Body of pancreas (tissue), 4 donors: ENCODE results near the gene GAK. TPM values are rescaled to one million over a fixed set of nuclear protein-coding genes. Genes with fewer than 3 reads are reported as not detected.

Experiments used
- ATAC-seq: fragments of 150-250 bp; one replicate; pipeline ENCODE4 v1.9.1; 2016
- DNase-seq, 4 donors: peaks; one replicate each; pipeline ENCODE4 v3.0.0-alpha.2; 2019
- H3K27ac ChIP-seq, 4 donors: fragments of 200-600 bp; sonication (generic); 1 replicate in 3 of 4; 2 replicates in 1 of 4; pipeline versions ENCODE4 v1.5.1 to v1.6.1; 2016 to 2019; ENCODE audit warnings: mild to moderate bottlenecking in 1 of 4, mixed read lengths in 1 of 4, moderate library complexity in 1 of 4
- H3K27me3 ChIP-seq, 2 donors: fragments of 200-600 bp; sonication (generic); one replicate each; pipeline ENCODE4 v1.6.0; 2016; ENCODE audit warnings: mild to moderate bottlenecking in 1 of 2
- H3K36me3 ChIP-seq, 2 donors: fragments of 200-600 bp; sonication (generic); replicated peaks in 1 of 2; 2 replicates each; pipeline ENCODE4 v1.5.1; 2016; ENCODE audit warnings: low read depth in 2 of 2; ENCODE audit not compliant: insufficient read depth in 1 of 2
- H3K4me1 ChIP-seq: fragments of 200-600 bp; sonication (generic); one replicate; pipeline ENCODE4 v1.6.0; 2016
- H3K4me3 ChIP-seq, 2 donors: fragments of 200-600 bp; sonication (generic); 1 replicate in 1 of 2; 2 replicates in 1 of 2; pipeline ENCODE4 v1.5.1; 2016 to 2019
- H3K9me3 ChIP-seq, 3 donors: fragments of 200-600 bp; sonication (generic); 1 replicate in 2 of 3; 2 replicates in 1 of 3; pipeline ENCODE4 v1.5.1; 2016
- CTCF ChIP-seq, 7 experiments: fragments of 450-650 bp in 4 of 7; fragments of 200-600 bp in 3 of 7; sonication (generic) in 3 of 7; IDR thresholded peaks; one replicate each; pipeline ENCODE4 v1.5.1; 2016 to 2019; ENCODE audit warnings: antibody characterized with exemption in 7 of 7
- POLR2A ChIP-seq, 3 donors: fragments of 450-650 bp; IDR thresholded peaks; one replicate each; pipeline ENCODE4 v1.6.1; 2016; ENCODE audit warnings: antibody characterized with exemption in 3 of 3, mild to moderate bottlenecking in 2 of 3
- WGBS, 2 donors: methylation state at CpG; one replicate each; pipeline ENCODE4 v1.1.5; 2017; 5-methylcytosine and 5-hydroxymethylcytosine counted together
- intact Hi-C: fragments of 100-400 bp; cut with DNase I; formaldehyde crosslinking; loops from one replicate; pipeline ENCODE4 v1.15.1; 2023
- total RNA-seq, 2 donors: library from RNA; depleted of rRNA; stranded (reverse); fragments of >200 nt; gene quantifications; one replicate each; pipeline ENCODE4 v1.1.0, GENCODE V29; 2016

Gene GAK
- total RNA-seq, 2 donors from 2014 or later, result 126 to 127 TPM

- TF ChIP-seq CTCF (IDR thresholded peaks at IDR 0.05) (no peak), POLR2A (IDR thresholded peaks at IDR 0.05) (no peak)
- H3K36me3 ChIP-seq, result no peaks in the 10 kb centered on the region
- no peak for ATAC-seq
- intact Hi-C loops, result no loop called here
- H3K27ac ChIP-seq, result no peak overlapping the region
- 90% methylated on average over 46 of the region's 48 CpGs; no CpG with 5 or more reads in 1 of the 2 donors for WGBS, 2 donors
- H3K4me3 ChIP-seq, result no peak overlapping the region
- peaks cover 15% of the 10 kb centered on the region for H3K4me1 ChIP-seq
- no peaks in the 10 kb centered on the region for H3K9me3 ChIP-seq
- no peak for DNase-seq
- H3K27me3 ChIP-seq, result no peaks in the 10 kb centered on the region
These were observed 34.4 kb upstream of the GAK start for GRCh38 chr4:966266-967112.

- intact Hi-C loops, result no loop called here
- Histone ChIP-seq H3K36me3 (no peaks in the 10 kb centered on the region), H3K27ac (no peak overlapping the region), H3K9me3 (no peaks in the 10 kb centered on the region), H3K4me1 (peaks cover 10% of the 10 kb centered on the region), H3K27me3 (no peaks in the 10 kb centered on the region), H3K4me3 (no peak overlapping the region)
- WGBS, 2 donors, result 90 to 100% methylated on average over 12 to 16 of the region's 21 CpGs
- DNase-seq (no peak), ATAC-seq (no peak)
- TF ChIP-seq POLR2A (IDR thresholded peaks at IDR 0.05), result no peak
- TF ChIP-seq CTCF (IDR thresholded peaks at IDR 0.05), result no peak
These were observed 33.6 kb upstream of the GAK start for GRCh38 chr4:965766-966134.

GRCh38 chr4:965048-965765 lies 33.1 kb upstream of the GAK start:
- H3K36me3 ChIP-seq, result no peaks in the 10 kb centered on the region
- intact Hi-C loops, result no loop called here
- H3K4me1 ChIP-seq, result peaks cover 10% of the 10 kb centered on the region
- TF ChIP-seq POLR2A (IDR thresholded peaks at IDR 0.05) (no peak), CTCF (IDR thresholded peaks at IDR 0.05) (no peak)
- no peak for DNase-seq
- no peak overlapping the region for H3K4me3 ChIP-seq
- H3K27me3 ChIP-seq, result no peaks in the 10 kb centered on the region
- H3K9me3 ChIP-seq, result no peaks in the 10 kb centered on the region
- no peak for ATAC-seq
- H3K27ac ChIP-seq, result no peak overlapping the region
- WGBS, 2 donors, result 95% methylated on average over 26 of the region's 26 CpGs; no CpG with 5 or more reads in 1 of the 2 donors

- H3K4me1 ChIP-seq, result peaks cover 10% of the 10 kb centered on the region
- intact Hi-C loops, result no loop called here
- DNase-seq, result no peak
- no peak overlapping the region for H3K4me3 ChIP-seq
- 80 to 91% methylated on average over 1 to 23 of the region's 23 CpGs for WGBS, 2 donors
- H3K27me3 ChIP-seq, result no peaks in the 10 kb centered on the region
- TF ChIP-seq CTCF (IDR thresholded peaks at IDR 0.05), result no peak
- no peaks in the 10 kb centered on the region for H3K9me3 ChIP-seq
- H3K36me3 ChIP-seq, result no peaks in the 10 kb centered on the region
- no peak for ATAC-seq
- H3K27ac ChIP-seq, result no peak overlapping the region
These were observed 32.4 kb upstream of the GAK start for GRCh38 chr4:964346-965025.
